SJSA1 (cell line): ENCODE data around the gene MTG1. TPM values are rescaled to one million over a fixed set of nuclear protein-coding genes. Genes with fewer than 3 reads are reported as not detected.
A peak's percentile ranks its signal among the peaks of the same experiment; 100 is the strongest.

ENCODE experiments used
- DNase-seq, 2 experiments: peaks; one replicate each; pipeline ENCODE4 v3.0.0-alpha.2; 2015 to 2020; ENCODE audit warnings: low spot score in 2 of 2, low read depth in 1 of 2
- H3K27ac ChIP-seq: fragments of 250-450 bp; sonication (Bioruptor Pico); 2 replicates; pipeline ENCODE4 v1.5.1; 2020; ENCODE audit warnings: mild to moderate bottlenecking, moderate library complexity
- H3K27me3 ChIP-seq: fragments of 250-450 bp; sonication (Bioruptor Pico); replicated peaks from 2 replicates; pipeline ENCODE4 v1.5.1; 2020; ENCODE audit warnings: mild to moderate bottlenecking, moderate library complexity
- H3K36me3 ChIP-seq: fragments of 250-450 bp; sonication (Bioruptor Pico); 2 replicates; pipeline ENCODE4 v1.5.1; 2020; ENCODE audit warnings: mild to moderate bottlenecking
- H3K4me1 ChIP-seq: fragments of 250-450 bp; sonication (Bioruptor Pico); replicated peaks from 2 replicates; pipeline ENCODE4 v1.6.1; 2021; ENCODE audit warnings: mild to moderate bottlenecking
- H3K4me3 ChIP-seq: fragments of 250-450 bp; sonication (Bioruptor Pico); 2 replicates; pipeline ENCODE4 v1.5.1; 2020; ENCODE audit warnings: mild to moderate bottlenecking
- H3K9me3 ChIP-seq: fragments of 250-450 bp; sonication (Bioruptor Pico); replicated peaks from 2 replicates; pipeline ENCODE4 v1.5.1; 2020; ENCODE audit warnings: mild to moderate bottlenecking
- total RNA-seq: library from RNA; depleted of rRNA; stranded (reverse); fragments of >200 nt; shearing (Covaris generic); gene quantifications from 2 replicates; pipeline ENCODE4 v1.2.3, GENCODE V29; 2014; rRNA removed

MTG1 gene
- total RNA-seq: 36.8 and 50.5 TPM in 2 replicates

- H3K36me3 ChIP-seq: peaks cover 30% of the 10 kb centered on the region
- H3K4me3 ChIP-seq: peak within 1 kb of the TSS; percentile 77
- H3K27ac ChIP-seq: peak within 1 kb of the TSS; percentile 57
- H3K4me1 ChIP-seq: peaks cover 8% of the 10 kb centered on the region
- no peaks in the 10 kb centered on the region for H3K27me3 ChIP-seq
- peak; percentile 94 to 95 for DNase-seq
- no peaks in the 10 kb centered on the region for H3K9me3 ChIP-seq
Observed at GRCh38 chr10:133394064-133394663, at the start of gene MTG1. Gene MTG1, plus strand, starts transcription at chr10:133394157. Its CDS starts 64 bp downstream, at chr10:133394221.

GRCh38 chr10:133344236-133344635, 49.7 kb upstream of the MTG1 start:
- DNase-seq: no peak
- Histone ChIP-seq H3K27ac (no peak overlapping the region), H3K27me3 (peaks cover 48% of the 10 kb centered on the region), H3K36me3 (no peaks in the 10 kb centered on the region), H3K4me3 (no peak overlapping the region), H3K4me1 (0 out of 2 replicates have a peak, but pooled peaks cover 4% of the 10 kb centered on the region), H3K9me3 (peaks cover 3% of the 10 kb centered on the region; the same call in 1 of the 2 replicates)

GRCh38 chr10:133346413-133346812, 47.5 kb upstream of the MTG1 start:
- H3K4me3 ChIP-seq: no peak overlapping the region
- no peaks in the 10 kb centered on the region for H3K36me3 ChIP-seq
- H3K9me3 ChIP-seq: no peaks in the 10 kb centered on the region
- peaks cover 34% of the 10 kb centered on the region for H3K27me3 ChIP-seq
- no peaks in the 10 kb centered on the region for H3K4me1 ChIP-seq
- no peak overlapping the region for H3K27ac ChIP-seq
- DNase-seq: no peak

GRCh38 chr10:133347710-133348517, 46.0 kb upstream of the MTG1 start:
- H3K4me1 ChIP-seq: no peaks in the 10 kb centered on the region
- no peak overlapping the region for H3K4me3 ChIP-seq
- no peak for DNase-seq
- peaks cover 21% of the 10 kb centered on the region; the same call in 1 of the 2 replicates for H3K27me3 ChIP-seq
- no peaks in the 10 kb centered on the region for H3K9me3 ChIP-seq
- no peaks in the 10 kb centered on the region for H3K36me3 ChIP-seq
- no peak overlapping the region for H3K27ac ChIP-seq

GRCh38 chr10:133349160-133349568, 44.8 kb upstream of the MTG1 start:
- Histone ChIP-seq H3K27me3 (peaks cover 17% of the 10 kb centered on the region; the same call in 1 of the 2 replicates), H3K36me3 (no peaks in the 10 kb centered on the region), H3K4me1 (no peaks in the 10 kb centered on the region), H3K4me3 (no peak overlapping the region), H3K9me3 (no peaks in the 10 kb centered on the region), H3K27ac (no peak overlapping the region)
- no peak for DNase-seq

GRCh38 chr10:133349577-133350011, 44.4 kb upstream of the MTG1 start:
- Histone ChIP-seq H3K36me3 (no peaks in the 10 kb centered on the region), H3K4me1 (no peaks in the 10 kb centered on the region), H3K27ac (no peak overlapping the region), H3K27me3 (peaks cover 17% of the 10 kb centered on the region; the same call in 1 of the 2 replicates), H3K4me3 (no peak overlapping the region), H3K9me3 (no peaks in the 10 kb centered on the region)
- no peak for DNase-seq

GRCh38 chr10:133350283-133350949, 43.5 kb upstream of the MTG1 start:
- no peaks in the 10 kb centered on the region for H3K4me1 ChIP-seq
- H3K36me3 ChIP-seq: no peaks in the 10 kb centered on the region
- no peaks in the 10 kb centered on the region for H3K9me3 ChIP-seq
- no peak for DNase-seq
- peaks cover 17% of the 10 kb centered on the region; the same call in 1 of the 2 replicates for H3K27me3 ChIP-seq
- no peak overlapping the region for H3K4me3 ChIP-seq
- no peak overlapping the region for H3K27ac ChIP-seq

- no peak for DNase-seq
- Histone ChIP-seq H3K36me3 (no peaks in the 10 kb centered on the region), H3K27ac (no peak overlapping the region), H3K4me1 (no peaks in the 10 kb centered on the region), H3K27me3 (peaks cover 12% of the 10 kb centered on the region; the same call in 1 of the 2 replicates), H3K4me3 (no peak overlapping the region), H3K9me3 (no peaks in the 10 kb centered on the region)
Observed at GRCh38 chr10:133350950-133351329, 43.0 kb upstream of the MTG1 start.

- H3K27ac ChIP-seq: no peak overlapping the region
- DNase-seq: no peak
- H3K9me3 ChIP-seq: no peaks in the 10 kb centered on the region
- H3K4me3 ChIP-seq: no peak overlapping the region
- no peaks in the 10 kb centered on the region; the same call in 1 of the 2 replicates for H3K4me1 ChIP-seq
- H3K36me3 ChIP-seq: no peaks in the 10 kb centered on the region
- 0 out of 2 replicates have a peak, but pooled peaks cover 8% of the 10 kb centered on the region for H3K27me3 ChIP-seq
Observed at GRCh38 chr10:133351408-133352318, 42.3 kb upstream of the MTG1 start.

GRCh38 chr10:133353202-133353959, 40.6 kb upstream of the MTG1 start:
- H3K4me1 ChIP-seq: peaks cover 10% of the 10 kb centered on the region
- no peak for DNase-seq
- no peaks in the 10 kb centered on the region for H3K36me3 ChIP-seq
- no peak overlapping the region for H3K4me3 ChIP-seq
- H3K9me3 ChIP-seq: no peaks in the 10 kb centered on the region
- 0 out of 2 replicates have a peak, but pooled peaks cover 5% of the 10 kb centered on the region for H3K27me3 ChIP-seq
- H3K27ac ChIP-seq: no peak overlapping the region

- no peak for DNase-seq
- no peak overlapping the region for H3K27ac ChIP-seq
- H3K36me3 ChIP-seq: no peaks in the 10 kb centered on the region
- H3K4me3 ChIP-seq: no peak overlapping the region
- H3K9me3 ChIP-seq: no peaks in the 10 kb centered on the region
- peaks cover 10% of the 10 kb centered on the region for H3K4me1 ChIP-seq
- 0 out of 2 replicates have a peak, but pooled peaks cover 5% of the 10 kb centered on the region for H3K27me3 ChIP-seq
Observed at GRCh38 chr10:133353988-133354605, 39.9 kb upstream of the MTG1 start.

GRCh38 chr10:133354672-133355240, 39.2 kb upstream of the MTG1 start:
- Histone ChIP-seq H3K27me3 (0 out of 2 replicates have a peak, but pooled peaks cover 5% of the 10 kb centered on the region), H3K4me1 (peaks cover 10% of the 10 kb centered on the region), H3K9me3 (no peaks in the 10 kb centered on the region), H3K27ac (no peak overlapping the region), H3K4me3 (no peak overlapping the region), H3K36me3 (no peaks in the 10 kb centered on the region)
- no peak for DNase-seq
